Kidney (tissue), 22 donors: ENCODE results near the gene PDGFRB. TPM values are rescaled to one million over a fixed set of nuclear protein-coding genes. Genes with fewer than 3 reads are reported as not detected.
A peak's percentile ranks its signal among the peaks of the same experiment; 100 is the strongest.

Source experiments
- DNase-seq, 5 donors: peaks; one replicate each; pipeline ENCODE4 v3.0.0-alpha.2; 2013 to 2020
- FAIRE-seq: peaks from 2 replicates; lab custom pipeline; 2012; peaks lifted over from hg19 to GRCh38; lab: Jason Lieb, UNC
- H3K27ac ChIP-seq, 2 donors: one replicate each; pipeline ENCODE4 v1.7.0; 2013; ENCODE audit warnings: low read depth in 2 of 2, low read length in 2 of 2, inconsistent platforms in 1 of 2
- H3K27me3 ChIP-seq: one replicate; pipeline ENCODE4 v1.7.1; 2013; ENCODE audit warnings: low read length, inconsistent platforms; ENCODE audit not compliant: control insufficient read depth, insufficient read depth
- H3K36me3 ChIP-seq, 3 donors: one replicate each; pipeline versions ENCODE4 v1.7.0 to v1.7.1; 2013; ENCODE audit warnings: low read length in 3 of 3, control low read depth in 1 of 3, inconsistent platforms in 1 of 3; ENCODE audit not compliant: insufficient read depth in 3 of 3, control insufficient read depth in 2 of 3
- H3K4me1 ChIP-seq, 3 donors: one replicate each; pipeline versions ENCODE4 v1.7.0 to v1.7.1; 2013; ENCODE audit warnings: low read length in 3 of 3, inconsistent platforms in 1 of 3, low read depth in 1 of 3; ENCODE audit not compliant: control insufficient read depth in 2 of 3, insufficient read depth in 2 of 3
- H3K4me3 ChIP-seq, 3 donors: one replicate each; pipeline versions ENCODE4 v1.7.0 to v1.8.1; 2013; ENCODE audit warnings: low read length in 3 of 3, control low read depth in 1 of 3, inconsistent platforms in 1 of 3
- H3K9ac ChIP-seq, 3 donors: one replicate each; pipeline versions ENCODE4 v1.7.0 to v1.7.1; 2013; ENCODE audit warnings: low read length in 3 of 3, control low read depth in 1 of 3, inconsistent platforms in 1 of 3
- H3K9me3 ChIP-seq, 3 donors: one replicate each; pipeline versions ENCODE4 v1.7.0 to v1.7.1; 2013; ENCODE audit warnings: low read length in 3 of 3, control low read depth in 1 of 3, inconsistent platforms in 1 of 3; ENCODE audit not compliant: control insufficient read depth in 2 of 3, insufficient read depth in 1 of 3
- intact Hi-C: fragments of 100-400 bp; cut with DNase I; formaldehyde crosslinking; loops from one replicate; pipeline ENCODE4 v1.11.1; 2022
- long read RNA-seq, 10 donors: library from polyadenylated mRNA in 1 of 10; unstranded in 1 of 10; transcript quantifications; one replicate each; pipeline ENCODE4 v2.0.0 and lab custom pipeline, GENCODE V29; 2021 to 2026
- polyA plus RNA-seq: library from polyadenylated mRNA; stranded (reverse); fragments of 350-450 nt; fragmentation: Illumina TruSeq; extraction: RNeasy Lipid Tissue Mini Kit (QIAGEN cat#74804); gene quantifications from one replicate; pipeline ENCODE4 v1.2.3, GENCODE V29; 2014; ENCODE audit warnings: low read depth, low replicate concordance; ENCODE audit not compliant: insufficient read depth
- total RNA-seq: library from RNA; stranded (reverse); fragmentation: NEBNext Ultra II Directional; extraction: Animal tissue kit (Norgen Biotek cat#: 25700); gene quantifications from one replicate; pipeline ENCODE4 v1.2.1, GENCODE V29; 2021
- TF ChIP-seq, protein P1 (sequence below): IDR thresholded peaks from 3 replicates; pipeline ENCODE4 v1.5.1; 2012; ENCODE audit warnings: mild to moderate bottlenecking, moderate library complexity, borderline replicate concordance; ENCODE audit not compliant: insufficient read depth; ENCODE audit errors: extremely low read depth
- donor health status: control.
- donor health status: control.
- donor health status: control.
- donor health status: control.
- donor health status: control.
- donor health status: DM: yes; HTN: yes; CAD: no.
- donor health status: Normal renal cell carcinoma (clear cell type).

PDGFRB gene
- total RNA-seq (104 TPM), polyA plus RNA-seq (50.4 TPM)
- long read RNA-seq, donor 1, full-length matches to known transcripts = 2 of 60 reads
- long read RNA-seq, donor 1, partial matches to known transcripts = 58 of 60 reads
- long read RNA-seq, donor 1, other reads (novel, unspliced or antisense) = 0 of 60 reads
- long read RNA-seq, donor 2, full-length matches to known transcripts = 7 of 24 reads
- long read RNA-seq, donor 2, partial matches to known transcripts = 17 of 24 reads
- long read RNA-seq, donor 2, other reads (novel, unspliced or antisense) = 0 of 24 reads
- long read RNA-seq, donor 3, full-length matches to known transcripts = 3 of 33 reads
- long read RNA-seq, donor 3, partial matches to known transcripts = 30 of 33 reads
- long read RNA-seq, donor 3, other reads (novel, unspliced or antisense) = 0 of 33 reads
- long read RNA-seq, donor 4, full-length matches to known transcripts = 1 of 45 reads
- long read RNA-seq, donor 4, partial matches to known transcripts = 44 of 45 reads
- long read RNA-seq, donor 4, other reads (novel, unspliced or antisense) = 0 of 45 reads
- long read RNA-seq, donor 5 = 0 reads
- long read RNA-seq, donor 6 = 0 reads
- long read RNA-seq, donor 7, partial matches to known transcripts = 60 of 60 reads
- long read RNA-seq, donor 7, other reads (novel, unspliced or antisense) = 0 of 60 reads
- long read RNA-seq, donor 8, full-length matches to known transcripts = 2 of 38 reads
- long read RNA-seq, donor 8, partial matches to known transcripts = 36 of 38 reads
- long read RNA-seq, donor 8, other reads (novel, unspliced or antisense) = 0 of 38 reads
- long read RNA-seq, donor 9, full-length matches to known transcripts = 2 of 16 reads
- long read RNA-seq, donor 9, partial matches to known transcripts = 14 of 16 reads
- long read RNA-seq, donor 9, other reads (novel, unspliced or antisense) = 0 of 16 reads
- long read RNA-seq, donor 10, partial matches to known transcripts = 12 of 12 reads
- long read RNA-seq, donor 10, other reads (novel, unspliced or antisense) = 0 of 12 reads

DNA sequence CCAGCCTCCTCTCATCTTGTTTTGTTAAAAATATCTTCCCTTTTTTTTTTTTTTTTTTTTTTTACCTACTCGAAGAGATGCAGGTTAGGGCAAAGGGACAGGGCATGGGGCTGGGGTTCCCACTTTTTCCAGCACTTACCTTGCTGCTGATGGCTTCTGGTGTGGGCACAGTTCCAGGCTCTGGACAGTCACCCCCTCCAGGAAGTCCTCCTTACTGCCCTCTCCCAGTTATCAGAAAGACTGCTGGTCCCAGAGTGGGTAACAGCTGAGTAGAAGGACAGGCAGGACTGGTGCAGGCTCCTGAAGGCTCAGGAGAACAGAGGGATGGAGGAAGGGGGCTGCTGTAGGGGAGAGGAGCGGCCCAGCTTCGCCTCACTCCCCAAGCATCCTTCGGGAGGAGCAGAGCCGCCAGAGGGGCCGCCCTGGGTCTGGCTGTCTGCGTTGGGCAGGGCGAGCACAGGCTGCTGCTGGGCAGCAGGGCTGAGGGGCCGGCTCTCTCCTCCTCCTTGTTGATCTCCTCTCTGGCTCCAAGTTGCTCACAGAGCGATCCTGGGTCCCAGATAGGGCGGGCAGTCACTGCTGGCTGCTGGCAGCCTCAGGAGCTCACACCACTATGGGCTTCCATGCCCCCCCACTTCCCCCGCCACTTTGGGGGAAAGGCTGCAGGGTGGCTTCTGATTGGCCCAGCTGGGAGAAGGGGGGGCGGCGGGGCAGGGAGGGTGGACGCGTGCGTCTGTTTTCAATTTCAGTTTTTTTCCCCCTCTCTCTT is at the start of gene PDGFRB:
Gene PDGFRB, minus strand, starts transcription at position 588 of the 769 bp plus-strand sequence. CDS start 18,798 bp downstream, outside the sequence.
- intact Hi-C loops = no loop called here
- Histone ChIP-seq H3K27ac (peak within 1 kb of the TSS; percentile 54 to 85), H3K9me3 (no peaks in the 10 kb centered on the region), H3K36me3 (no peaks in the 10 kb centered on the region), H3K27me3 (no peaks in the 10 kb centered on the region), H3K9ac (peak within 1 kb of the TSS; percentile 52 to 81 (median 52)), H3K4me1 (peaks cover 4 to 13% (median 5%) of the 10 kb centered on the region in 3 donors), H3K4me3 (peak within 1 kb of the TSS; percentile 45 to 67 (median 65))
- FAIRE-seq (no peak), DNase-seq (peak; percentile 87 to 95 (median 88))
- TF ChIP-seq, protein P1, sequence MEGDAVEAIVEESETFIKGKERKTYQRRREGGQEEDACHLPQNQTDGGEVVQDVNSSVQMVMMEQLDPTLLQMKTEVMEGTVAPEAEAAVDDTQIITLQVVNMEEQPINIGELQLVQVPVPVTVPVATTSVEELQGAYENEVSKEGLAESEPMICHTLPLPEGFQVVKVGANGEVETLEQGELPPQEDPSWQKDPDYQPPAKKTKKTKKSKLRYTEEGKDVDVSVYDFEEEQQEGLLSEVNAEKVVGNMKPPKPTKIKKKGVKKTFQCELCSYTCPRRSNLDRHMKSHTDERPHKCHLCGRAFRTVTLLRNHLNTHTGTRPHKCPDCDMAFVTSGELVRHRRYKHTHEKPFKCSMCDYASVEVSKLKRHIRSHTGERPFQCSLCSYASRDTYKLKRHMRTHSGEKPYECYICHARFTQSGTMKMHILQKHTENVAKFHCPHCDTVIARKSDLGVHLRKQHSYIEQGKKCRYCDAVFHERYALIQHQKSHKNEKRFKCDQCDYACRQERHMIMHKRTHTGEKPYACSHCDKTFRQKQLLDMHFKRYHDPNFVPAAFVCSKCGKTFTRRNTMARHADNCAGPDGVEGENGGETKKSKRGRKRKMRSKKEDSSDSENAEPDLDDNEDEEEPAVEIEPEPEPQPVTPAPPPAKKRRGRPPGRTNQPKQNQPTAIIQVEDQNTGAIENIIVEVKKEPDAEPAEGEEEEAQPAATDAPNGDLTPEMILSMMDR = no peak

DNA sequence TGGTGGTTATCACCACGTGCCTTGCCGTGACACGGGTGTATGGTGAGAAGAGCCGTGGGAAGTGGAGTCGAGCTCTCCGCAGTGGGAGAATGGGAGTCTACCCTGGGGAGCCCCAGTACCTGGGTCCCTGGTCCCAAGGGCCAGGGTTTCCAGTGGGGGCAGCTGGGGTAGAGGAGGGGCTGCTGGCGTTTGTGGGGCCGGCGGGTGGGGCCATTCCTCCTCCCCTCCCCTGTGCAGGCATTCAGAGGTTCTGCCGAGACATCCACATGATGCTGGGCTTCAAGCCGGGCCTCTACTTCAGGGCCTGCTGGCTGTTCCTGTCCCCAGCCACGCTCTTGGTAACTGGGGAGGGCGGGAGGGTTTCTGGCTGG is 48.9 kb upstream of the PDGFRB start:
- FAIRE-seq (no peak), DNase-seq (peak in 1 of 5 donors; percentile 43)
- Histone ChIP-seq H3K4me1 (no peaks in the 10 kb centered on the region), H3K4me3 (no peak overlapping the region), H3K36me3 (no peaks in the 10 kb centered on the region), H3K9ac (no peak overlapping the region), H3K27me3 (no peaks in the 10 kb centered on the region), H3K9me3 (no peaks in the 10 kb centered on the region), H3K27ac (no peak overlapping the region)
- TF ChIP-seq, protein P1 = no peak
- intact Hi-C loops = no loop called here

DNA sequence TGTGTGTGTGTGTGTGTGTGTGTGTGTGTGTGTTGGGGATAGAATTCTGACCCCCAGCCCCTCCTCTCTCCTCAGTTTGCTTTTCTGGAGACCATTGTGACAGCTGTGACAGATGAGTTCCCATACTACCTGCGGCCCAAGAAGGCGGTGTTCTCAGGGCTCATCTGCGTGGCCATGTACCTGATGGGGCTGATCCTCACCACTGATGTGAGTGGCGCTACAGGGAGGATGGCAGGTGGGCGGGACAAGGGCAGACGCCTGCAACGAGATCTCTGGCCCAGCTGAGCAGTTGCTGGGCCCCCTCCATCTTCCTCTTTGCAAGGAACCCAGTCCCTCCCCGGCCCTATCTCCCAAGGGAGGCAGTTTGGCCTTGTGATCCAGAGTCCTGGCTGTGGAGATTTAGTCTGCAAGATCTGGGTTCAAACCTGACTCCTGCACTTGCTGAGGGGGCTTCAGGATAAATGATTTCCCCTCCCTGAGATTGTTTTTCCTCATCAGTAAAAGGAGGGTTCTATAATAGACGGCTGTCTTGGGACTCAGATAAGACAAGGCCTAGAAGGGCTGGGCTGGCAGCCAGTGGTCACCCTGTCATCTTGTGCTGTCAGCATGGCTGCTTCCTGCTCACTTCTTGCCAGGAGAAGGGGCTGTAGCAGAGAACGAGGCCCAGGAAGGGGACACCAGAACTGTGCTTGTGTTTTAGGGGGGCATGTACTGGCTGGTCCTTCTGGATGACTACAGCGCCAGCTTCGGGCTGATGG is 48.4 kb upstream of the PDGFRB start:
- H3K4me1 ChIP-seq = no peaks in the 10 kb centered on the region
- no peak overlapping the region for H3K27ac ChIP-seq
- no peak overlapping the region for H3K4me3 ChIP-seq
- no peaks in the 10 kb centered on the region for H3K27me3 ChIP-seq
- DNase-seq (peak in 1 of 5 donors; percentile 58), FAIRE-seq (no peak)
- H3K36me3 ChIP-seq = no peaks in the 10 kb centered on the region
- intact Hi-C loops = no loop called here
- no peak overlapping the region for H3K9ac ChIP-seq
- no peaks in the 10 kb centered on the region for H3K9me3 ChIP-seq
- TF ChIP-seq, protein P1 = no peak
